ENCODE measurements around the gene SOCS7.

SOCS7 gene

DNA sequence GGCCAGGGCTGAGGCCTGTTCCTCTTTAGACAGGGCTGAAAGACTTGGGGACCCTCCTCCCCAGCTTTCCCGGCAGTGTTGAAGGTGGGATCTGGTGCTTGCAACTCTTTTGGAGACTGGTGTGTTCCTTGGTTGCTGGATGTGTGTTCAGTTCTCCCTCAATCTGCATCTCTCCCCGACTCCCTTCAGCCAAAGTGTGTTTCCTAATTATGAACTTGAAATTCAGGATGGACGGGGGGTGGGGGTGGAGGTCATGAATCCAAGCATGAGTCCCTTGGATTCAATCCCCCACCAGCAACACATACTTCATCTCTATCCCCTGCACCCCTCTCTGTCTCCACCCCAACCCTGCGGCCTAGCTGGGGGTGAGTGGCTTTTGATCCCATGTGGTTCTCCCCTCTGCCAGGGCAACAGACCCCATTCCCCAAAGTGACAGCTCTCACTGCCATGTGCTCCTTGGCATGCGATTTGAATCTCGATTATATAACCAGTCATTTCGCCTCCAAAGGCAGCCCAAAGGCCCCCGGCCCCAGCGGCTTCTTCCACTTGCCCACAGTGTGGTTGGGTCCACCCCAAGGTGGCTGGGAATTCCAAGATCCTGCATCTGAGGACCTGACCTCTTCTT, 77.9 kb downstream of the SOCS7 start:
- TF ChIP-seq, protein P1, sequence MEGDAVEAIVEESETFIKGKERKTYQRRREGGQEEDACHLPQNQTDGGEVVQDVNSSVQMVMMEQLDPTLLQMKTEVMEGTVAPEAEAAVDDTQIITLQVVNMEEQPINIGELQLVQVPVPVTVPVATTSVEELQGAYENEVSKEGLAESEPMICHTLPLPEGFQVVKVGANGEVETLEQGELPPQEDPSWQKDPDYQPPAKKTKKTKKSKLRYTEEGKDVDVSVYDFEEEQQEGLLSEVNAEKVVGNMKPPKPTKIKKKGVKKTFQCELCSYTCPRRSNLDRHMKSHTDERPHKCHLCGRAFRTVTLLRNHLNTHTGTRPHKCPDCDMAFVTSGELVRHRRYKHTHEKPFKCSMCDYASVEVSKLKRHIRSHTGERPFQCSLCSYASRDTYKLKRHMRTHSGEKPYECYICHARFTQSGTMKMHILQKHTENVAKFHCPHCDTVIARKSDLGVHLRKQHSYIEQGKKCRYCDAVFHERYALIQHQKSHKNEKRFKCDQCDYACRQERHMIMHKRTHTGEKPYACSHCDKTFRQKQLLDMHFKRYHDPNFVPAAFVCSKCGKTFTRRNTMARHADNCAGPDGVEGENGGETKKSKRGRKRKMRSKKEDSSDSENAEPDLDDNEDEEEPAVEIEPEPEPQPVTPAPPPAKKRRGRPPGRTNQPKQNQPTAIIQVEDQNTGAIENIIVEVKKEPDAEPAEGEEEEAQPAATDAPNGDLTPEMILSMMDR (IDR thresholded peaks at IDR 0.05; ENCODE audit: low read depth, low read length, missing control alignments) = no peak
- DNase-seq (ENCODE audit: extremely low read depth, low read depth) = no peak
- peak overlapping the region; percentile 67 for H3K4me3 ChIP-seq (replicated peaks; ENCODE audit: low read depth, low read length)

DNA sequence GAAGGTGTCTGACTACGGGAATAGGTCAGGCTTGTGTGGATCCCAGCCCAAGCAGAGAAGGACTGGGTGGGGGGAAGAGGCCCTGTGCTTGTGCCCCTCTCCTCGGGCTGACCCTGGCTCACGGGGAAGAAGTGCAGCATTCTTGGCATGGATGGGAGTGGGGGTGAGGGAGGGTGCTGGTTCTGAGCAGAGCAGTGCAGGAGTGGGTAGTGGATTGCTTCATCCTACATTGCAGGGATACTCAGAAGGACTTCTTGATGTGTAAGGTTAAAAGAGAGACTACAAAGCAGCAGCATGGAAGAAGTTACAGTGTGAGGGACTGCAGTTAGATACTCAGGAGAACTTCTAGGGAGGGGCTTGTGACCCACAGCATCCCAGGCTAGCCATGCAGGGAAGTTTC, 78.7 kb downstream of the SOCS7 start:
- TF ChIP-seq, protein P1 (IDR thresholded peaks at IDR 0.05; ENCODE audit: low read depth, low read length, missing control alignments) = no peak
- H3K4me3 ChIP-seq (replicated peaks; ENCODE audit: low read depth, low read length) = no peak overlapping the region
- DNase-seq (ENCODE audit: extremely low read depth, low read depth) = no peak

DNA sequence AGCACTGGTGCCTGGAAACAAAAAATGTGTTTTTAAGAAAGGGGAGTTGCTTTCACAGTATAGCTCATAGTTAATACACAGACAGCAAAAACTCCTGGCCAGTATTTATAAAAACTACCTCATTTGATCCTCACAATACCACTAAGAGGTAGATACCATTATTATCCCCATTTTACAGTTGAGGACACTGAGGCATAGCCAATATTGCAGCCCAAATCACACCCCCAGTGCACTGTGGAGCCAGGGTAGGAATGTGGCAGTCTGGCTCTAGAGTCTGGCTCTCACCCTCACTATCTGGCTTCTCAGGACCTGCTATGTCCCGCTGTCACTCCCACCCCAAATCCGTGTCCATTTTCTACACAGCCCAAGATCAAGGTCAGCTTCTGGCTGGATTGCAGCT, 79.2 kb downstream of the SOCS7 start:
- no peak overlapping the region for H3K4me3 ChIP-seq (replicated peaks; ENCODE audit: low read depth, low read length)
- TF ChIP-seq, protein P1 (IDR thresholded peaks at IDR 0.05; ENCODE audit: low read depth, low read length, missing control alignments) = no peak
- no peak for DNase-seq (ENCODE audit: extremely low read depth, low read depth)

DNA sequence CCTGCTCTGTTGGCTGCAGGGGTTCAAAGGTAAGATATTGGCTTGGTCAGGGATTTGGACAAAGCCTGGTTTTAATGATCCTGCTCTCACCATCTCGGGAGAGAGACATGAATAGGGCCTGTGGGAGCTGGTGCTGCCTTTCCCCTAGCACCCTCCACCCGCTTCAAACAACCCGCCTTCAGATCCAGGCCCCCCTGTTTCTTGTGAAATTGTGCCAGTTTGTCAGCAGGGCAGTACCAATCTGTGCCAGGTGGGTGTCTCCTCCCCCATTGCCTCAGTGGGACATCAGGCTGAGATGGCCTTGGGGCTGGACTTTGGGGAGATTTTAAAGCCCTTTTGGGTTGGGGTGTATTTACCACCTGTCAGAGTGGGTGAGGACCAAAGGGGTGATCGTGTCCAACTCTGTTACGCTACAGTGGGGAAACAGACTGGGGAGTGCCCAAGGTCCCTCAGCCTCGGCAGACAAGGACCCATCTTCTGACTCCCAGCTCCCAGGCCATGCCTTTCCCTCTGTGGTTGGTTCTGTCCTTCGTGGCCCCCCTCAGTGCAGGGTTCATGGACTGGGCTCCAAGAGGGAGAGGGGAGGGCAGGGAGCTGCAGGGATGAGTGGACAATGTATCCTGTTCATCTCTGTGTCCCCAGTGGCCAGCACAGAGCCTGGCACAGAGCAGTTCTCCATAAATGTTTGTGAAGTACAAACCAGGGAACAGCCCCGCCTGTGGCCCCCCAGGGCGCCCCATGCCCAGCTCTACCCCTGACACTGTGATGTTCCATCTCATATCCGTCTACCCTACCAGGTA, 79.9 kb downstream of the SOCS7 start:
- no peak for DNase-seq (ENCODE audit: extremely low read depth, low read depth)
- no peak overlapping the region for H3K4me3 ChIP-seq (replicated peaks; ENCODE audit: low read depth, low read length)
- TF ChIP-seq, protein P1 (IDR thresholded peaks at IDR 0.05; ENCODE audit: low read depth, low read length, missing control alignments) = no peak

DNA sequence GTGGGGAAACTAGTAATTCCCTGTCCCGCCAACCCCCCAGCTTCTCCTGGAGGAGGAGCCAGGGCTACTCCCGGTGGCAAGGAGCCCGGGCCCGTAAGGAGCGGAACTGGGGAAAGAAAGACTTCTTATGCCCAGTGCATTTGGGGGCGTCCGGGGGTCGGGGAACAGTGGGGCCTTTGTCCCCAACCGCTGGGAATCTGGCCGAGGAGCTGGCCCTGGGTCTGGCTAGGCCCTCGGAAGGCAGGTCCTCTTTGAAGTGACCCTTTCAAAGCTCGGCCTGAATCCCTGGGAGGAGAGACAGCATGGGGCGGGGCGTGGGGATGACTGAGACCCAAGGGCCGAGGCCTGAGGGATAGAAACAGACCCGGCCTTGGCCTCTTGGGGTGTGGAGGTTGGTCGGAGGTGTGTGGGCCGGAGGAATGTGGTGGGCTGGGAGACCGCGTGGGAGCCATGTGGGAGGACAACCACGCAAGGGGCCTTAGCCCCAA, 82.6 kb downstream of the SOCS7 start:
- no peak for DNase-seq (ENCODE audit: extremely low read depth, low read depth)
- TF ChIP-seq, protein P1 (IDR thresholded peaks at IDR 0.05; ENCODE audit: low read depth, low read length, missing control alignments) = no peak
- H3K4me3 ChIP-seq (replicated peaks; ENCODE audit: low read depth, low read length) = no peak overlapping the region

DNA sequence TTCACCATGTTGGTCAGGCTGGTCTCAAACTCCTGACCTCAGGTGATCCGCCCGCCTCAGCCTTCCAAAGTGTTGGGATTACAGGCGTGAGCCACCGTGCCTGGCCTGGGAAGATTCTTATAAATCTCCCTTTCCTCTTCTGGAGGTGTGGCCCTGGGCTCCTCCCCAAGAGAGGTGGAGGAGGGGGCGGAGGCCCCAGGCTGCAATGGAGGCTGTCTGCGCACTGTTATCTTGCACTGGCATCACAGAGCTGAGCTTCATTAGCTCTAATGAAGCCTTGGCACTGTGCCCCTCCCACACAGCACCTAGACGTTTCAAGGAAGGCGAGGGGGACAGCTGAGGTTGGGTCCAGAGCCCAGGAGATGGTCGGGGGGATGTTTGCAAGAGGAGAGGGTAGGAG, 84.2 kb downstream of the SOCS7 start:
- TF ChIP-seq, protein P1 (IDR thresholded peaks at IDR 0.05; ENCODE audit: low read depth, low read length, missing control alignments) = no peak
- no peak for DNase-seq (ENCODE audit: extremely low read depth, low read depth)
- H3K4me3 ChIP-seq (replicated peaks; ENCODE audit: low read depth, low read length) = no peak overlapping the region
